Astrocyte (in vitro differentiated cells and primary cell): ENCODE data around the gene MT1M. TPM values are rescaled to one million over a fixed set of nuclear protein-coding genes. Genes with fewer than 3 reads are reported as not detected.
A peak's percentile ranks its signal among the peaks of the same experiment; 100 is the strongest.

Experiments
- DNase-seq: peaks from one replicate; pipeline ENCODE4 v3.0.0-alpha.2; 2010; ENCODE audit warnings: low read depth
- FAIRE-seq: peaks from 2 replicates; lab custom pipeline; 2011; peaks lifted over from hg19 to GRCh38; lab: Jason Lieb, UNC
- H2AFZ ChIP-seq: 2 replicates; pipeline ENCODE4 v1.6.0; 2012; ENCODE audit warnings: low read depth, low read length, inconsistent platforms
- H3K27ac ChIP-seq: 2 replicates; pipeline ENCODE4 v1.5.1; 2011; ENCODE audit warnings: low read depth, low read length, inconsistent platforms
- H3K27me3 ChIP-seq: 2 replicates; pipeline ENCODE4 v1.6.0; 2011; ENCODE audit warnings: low read length, inconsistent platforms; ENCODE audit not compliant: insufficient read depth
- H3K36me3 ChIP-seq: 2 replicates; pipeline ENCODE4 v1.5.1; 2011; ENCODE audit warnings: low read length, inconsistent platforms; ENCODE audit not compliant: insufficient read depth
- H3K4me1 ChIP-seq: 2 replicates; pipeline ENCODE4 v1.5.1; 2011; ENCODE audit warnings: low read length, inconsistent platforms; ENCODE audit not compliant: insufficient read depth
- H3K4me2 ChIP-seq: 2 replicates; pipeline ENCODE4 v1.6.0; 2012; ENCODE audit warnings: low read length, inconsistent platforms
- H3K4me3 ChIP-seq: 2 replicates; pipeline ENCODE4 v1.5.1; 2011; ENCODE audit warnings: low read depth, mild to moderate bottlenecking, low read length, inconsistent platforms; ENCODE audit not compliant: insufficient read depth
- H3K79me2 ChIP-seq: 2 replicates; pipeline ENCODE4 v1.6.0; 2012; ENCODE audit warnings: mild to moderate bottlenecking, low read length, inconsistent platforms; ENCODE audit not compliant: insufficient read depth
- H3K9ac ChIP-seq: 2 replicates; pipeline ENCODE4 v1.6.0; 2012; ENCODE audit warnings: mild to moderate bottlenecking, low read length, inconsistent platforms
- H3K9me3 ChIP-seq: 2 replicates; pipeline ENCODE4 v1.5.1; 2012; ENCODE audit warnings: low read depth, mild to moderate bottlenecking, low read length, inconsistent platforms; ENCODE audit not compliant: insufficient read depth
- H4K20me1 ChIP-seq: 2 replicates; pipeline ENCODE4 v1.6.0; 2012; ENCODE audit warnings: low read length, inconsistent platforms; ENCODE audit not compliant: insufficient read depth
- H3K27ac Mint-ChIP-seq: one replicate; pipeline ENCODE4 v1.8.0; 2021; ENCODE audit warnings: mild to moderate bottlenecking, mixed read lengths; ENCODE audit not compliant: unreplicated experiment
- H3K27me3 Mint-ChIP-seq: one replicate; pipeline ENCODE4 v1.8.0; 2021; ENCODE audit warnings: low read depth, mixed read lengths; ENCODE audit not compliant: unreplicated experiment
- H3K36me3 Mint-ChIP-seq: one replicate; pipeline ENCODE4 v1.8.0; 2021; ENCODE audit warnings: low read depth, mixed read lengths; ENCODE audit not compliant: unreplicated experiment
- H3K4me1 Mint-ChIP-seq: one replicate; pipeline ENCODE4 v1.8.0; 2021; ENCODE audit warnings: low read depth, mixed read lengths; ENCODE audit not compliant: unreplicated experiment
- H3K4me3 Mint-ChIP-seq: one replicate; pipeline ENCODE4 v1.8.0; 2021; ENCODE audit warnings: mild to moderate bottlenecking, moderate library complexity, mixed read lengths; ENCODE audit not compliant: unreplicated experiment
- H3K9me3 Mint-ChIP-seq: one replicate; pipeline ENCODE4 v1.8.0; 2021; ENCODE audit warnings: mild to moderate bottlenecking, mixed read lengths; ENCODE audit not compliant: unreplicated experiment
- CTCF ChIP-seq: IDR thresholded peaks from 2 replicates; pipeline ENCODE4 v1.5.1; 2011; ENCODE audit warnings: low read depth, mild to moderate bottlenecking, inconsistent platforms, low read length, moderate library complexity; ENCODE audit not compliant: insufficient read depth
- EZH2 ChIP-seq: IDR thresholded peaks from 2 replicates; pipeline ENCODE4 v1.6.1; 2012; ENCODE audit warnings: mild to moderate bottlenecking, low read length, inconsistent platforms; ENCODE audit not compliant: insufficient read depth
- total RNA-seq: library from RNA; stranded (reverse); gene quantifications from 2 replicates; pipeline ENCODE4 v1.2.1, GENCODE V29; 2021

Gene MT1M
- total RNA-seq, 1 donor from 2014 or later, result not detected

- Histone ChIP-seq H3K27me3 (peaks cover 31% of the 10 kb centered on the region), H3K79me2 (no peaks in the 10 kb centered on the region), H3K4me1 (peaks cover 6% of the 10 kb centered on the region), H4K20me1 (no peaks in the 10 kb centered on the region), H3K27ac (no peak overlapping the region), H3K9ac (no peak overlapping the region), H3K4me2 (no peak overlapping the region), H2AFZ (no peak overlapping the region), H3K36me3 (no peaks in the 10 kb centered on the region), H3K9me3 (no peaks in the 10 kb centered on the region), H3K4me3 (no peak overlapping the region)
- FAIRE-seq (no peak), DNase-seq (no peak)
- no peak overlapping the region for H3K4me3 Mint-ChIP-seq
- H3K4me1 Mint-ChIP-seq, result peaks cover 2% of the 10 kb centered on the region
- no peaks in the 10 kb centered on the region for H3K36me3 Mint-ChIP-seq
- H3K9me3 Mint-ChIP-seq, result peaks cover 2% of the 10 kb centered on the region
- peaks cover 71% of the 10 kb centered on the region for H3K27me3 Mint-ChIP-seq
- TF ChIP-seq CTCF (no peak), EZH2 (no peak)
- no peak overlapping the region for H3K27ac Mint-ChIP-seq
Measured at GRCh38 chr16:56584276-56584675, 48.2 kb upstream of the MT1M start.

- Mint-ChIP-seq H3K36me3 (no peaks in the 10 kb centered on the region), H3K27ac (no peak overlapping the region), H3K9me3 (peaks cover 6% of the 10 kb centered on the region), H3K4me1 (peaks cover 2% of the 10 kb centered on the region), H3K4me3 (peak overlapping the region; percentile 77), H3K27me3 (peaks cover 87% of the 10 kb centered on the region)
- Histone ChIP-seq H3K27me3 (peaks cover 39% of the 10 kb centered on the region), H2AFZ (peak overlapping the region; percentile 60), H3K9ac (no peak overlapping the region), H3K79me2 (no peaks in the 10 kb centered on the region), H3K4me3 (peak overlapping the region; percentile 39), H3K4me2 (peak overlapping the region; percentile 82), H3K36me3 (no peaks in the 10 kb centered on the region), H4K20me1 (no peaks in the 10 kb centered on the region), H3K4me1 (peaks cover 10% of the 10 kb centered on the region), H3K9me3 (no peaks in the 10 kb centered on the region), H3K27ac (no peak overlapping the region)
- FAIRE-seq (no peak), DNase-seq (no peak)
- TF ChIP-seq CTCF, result no peak
Measured at GRCh38 chr16:56588781-56589140, 43.7 kb upstream of the MT1M start.

- peak within 1 kb of the TSS; percentile 60 for H2AFZ ChIP-seq
- H3K27me3 Mint-ChIP-seq, result peaks cover 80% of the 10 kb centered on the region
- no peak for FAIRE-seq
- peak within 1 kb of the TSS; percentile 82 for H3K4me2 ChIP-seq
- TF ChIP-seq EZH2 (peak; percentile 58), CTCF (no peak)
- H3K4me1 ChIP-seq, result peaks cover 10% of the 10 kb centered on the region
- no peaks in the 10 kb centered on the region for H3K36me3 Mint-ChIP-seq
- peak within 1 kb of the TSS; percentile 77 for H3K4me3 Mint-ChIP-seq
- H3K4me1 Mint-ChIP-seq, result peaks cover 2% of the 10 kb centered on the region
- DNase-seq, result no peak
- no peaks in the 10 kb centered on the region for H3K79me2 ChIP-seq
- no peak within 1 kb of the TSS for H3K27ac Mint-ChIP-seq
- H3K4me3 ChIP-seq, result peak within 1 kb of the TSS; percentile 39
- no peaks in the 10 kb centered on the region for H3K9me3 ChIP-seq
- H3K36me3 ChIP-seq, result no peaks in the 10 kb centered on the region
- H3K27ac ChIP-seq, result no peak within 1 kb of the TSS
- no peaks in the 10 kb centered on the region for H4K20me1 ChIP-seq
- H3K27me3 ChIP-seq, result peaks cover 37% of the 10 kb centered on the region
- H3K9ac ChIP-seq, result no peak within 1 kb of the TSS
- H3K9me3 Mint-ChIP-seq, result peaks cover 6% of the 10 kb centered on the region
Measured at GRCh38 chr16:56589141-56590039, 43.1 kb upstream of the MT1M start, which contains the start of gene MT3. TSS of gene MT3 (plus strand) at chr16:56589528. CDS start at chr16:56589591, 63 bp downstream.
